GM12878 (cell line): ENCODE measurements around the gene ZNF668. TPM values are rescaled to one million over a fixed set of nuclear protein-coding genes. Genes with fewer than 3 reads are reported as not detected.

Experiments
- CHD2 ChIP-seq: IDR thresholded peaks from 2 replicates; pipeline ENCODE4 v1.6.1; 2011; ENCODE audit warnings: low read depth, low read length, improper control_type of control experiment, borderline replicate concordance
- CREB1 ChIP-seq: IDR thresholded peaks from 2 replicates; pipeline ENCODE4 v1.6.1; 2012; ENCODE audit warnings: low read depth, mild to moderate bottlenecking, inconsistent platforms
- CREM ChIP-seq: IDR thresholded peaks from 2 replicates; pipeline ENCODE4 v1.6.1; 2014; ENCODE audit warnings: antibody characterized with exemption, low read depth
- HDAC6 ChIP-seq: fragments of 200-600 bp; sonication (generic); IDR thresholded peaks from one replicate; pipeline ENCODE4 v1.8.0; 2017; ENCODE audit warnings: antibody characterized with exemption; ENCODE audit not compliant: unreplicated experiment
- KAT2A ChIP-seq: conservative IDR thresholded peaks from 2 replicates; pipeline ENCODE4 v1.6.1; 2011; ENCODE audit warnings: low read depth, low read length; ENCODE audit not compliant: control insufficient read depth
- NBN ChIP-seq: fragments of 450-650 bp; IDR thresholded peaks from 2 replicates; pipeline ENCODE4 v1.6.1; 2016
- POLR2A ChIP-seq: IDR thresholded peaks from 2 replicates; pipeline ENCODE4 v1.6.1; 2011; ENCODE audit warnings: low read depth, mild to moderate bottlenecking, low read length
- SIN3A ChIP-seq: IDR thresholded peaks from 2 replicates; pipeline ENCODE4 v1.6.1; 2012; ENCODE audit warnings: low read depth, low read length, improper control_type of control experiment
- ZNF384 ChIP-seq: IDR thresholded peaks from 2 replicates; pipeline ENCODE4 v1.6.1; 2012; ENCODE audit warnings: low read depth, mild to moderate bottlenecking, low read length, improper control_type of control experiment, borderline replicate concordance
- ZSCAN29 ChIP-seq: fragments of 450-650 bp; IDR thresholded peaks from 2 replicates; pipeline ENCODE4 v1.6.1; 2017; ENCODE audit warnings: mild to moderate bottlenecking, moderate library complexity
- polyA plus RNA-seq, 11 experiments: library from polyadenylated mRNA; depleted of rRNA in 4 of 11; unstranded in 6 of 11; stranded (reverse) in 5 of 11; fragments of >200 nt; fragmentation: Nextera tagmentation in 4 of 11; fragmentation: Illumina TruSeq in 1 of 11; extraction: Ambion mirVana in 4 of 11; extraction: Trizol in 1 of 11; gene quantifications; 1 replicate in 1 of 11; 2 replicates in 10 of 11; pipeline versions ENCODE4 v1.2.1 to v1.2.3, GENCODE V29; 2011 to 2016; ENCODE audit warnings: inconsistent platforms in 2 of 11, missing spikeins in 2 of 11, low read depth in 1 of 11
- total RNA-seq, 4 experiments: library from RNA; depleted of rRNA in 3 of 4; stranded (reverse); fragments of >200 nt in 3 of 4; fragmentation: Illumina TruSeq in 1 of 4; extraction: Trizol in 1 of 4; gene quantifications; 2 replicates each; pipeline versions ENCODE4 v1.2.1 to v1.2.3, GENCODE V29; 2013 to 2021
- TF ChIP-seq, protein P1 (sequence below): fragments of 450-650 bp; IDR thresholded peaks from 2 replicates; pipeline ENCODE4 v1.6.1; 2017; ENCODE audit warnings: mild to moderate bottlenecking
- TF ChIP-seq, protein P2 (sequence below): fragments of 450-650 bp; IDR thresholded peaks from 2 replicates; pipeline ENCODE4 v1.6.1; 2017; ENCODE audit warnings: mild to moderate bottlenecking, low read depth, inconsistent platforms; ENCODE audit not compliant: poor library complexity, severe bottlenecking

ZNF668 gene
- total and polyA plus RNA-seq, 10 of the 15 experiments (the other 5 are each of a cell fraction or from before 2014, with no cell fraction given), result 0.05 to 20.7 (median 10.0) TPM; not detected in 1

GRCh38 chr16:31072540-31073141 is 1.4 kb downstream of the ZNF668 start (continued):
- TF ChIP-seq ZNF384 (no peak), NBN (peak; percentile 47; the same call in 1 of the 2 replicates), CHD2 (no peak), HDAC6 (no peak), KAT2A (no peak), ZSCAN29 (no peak), POLR2A (0 out of 2 replicates have a peak, but pooled peaks have one; percentile 16), CREB1 (peak; percentile 32; the same call in 1 of the 2 replicates), CREM (peak; percentile 62), SIN3A (no peak)
- TF ChIP-seq, protein P1, sequence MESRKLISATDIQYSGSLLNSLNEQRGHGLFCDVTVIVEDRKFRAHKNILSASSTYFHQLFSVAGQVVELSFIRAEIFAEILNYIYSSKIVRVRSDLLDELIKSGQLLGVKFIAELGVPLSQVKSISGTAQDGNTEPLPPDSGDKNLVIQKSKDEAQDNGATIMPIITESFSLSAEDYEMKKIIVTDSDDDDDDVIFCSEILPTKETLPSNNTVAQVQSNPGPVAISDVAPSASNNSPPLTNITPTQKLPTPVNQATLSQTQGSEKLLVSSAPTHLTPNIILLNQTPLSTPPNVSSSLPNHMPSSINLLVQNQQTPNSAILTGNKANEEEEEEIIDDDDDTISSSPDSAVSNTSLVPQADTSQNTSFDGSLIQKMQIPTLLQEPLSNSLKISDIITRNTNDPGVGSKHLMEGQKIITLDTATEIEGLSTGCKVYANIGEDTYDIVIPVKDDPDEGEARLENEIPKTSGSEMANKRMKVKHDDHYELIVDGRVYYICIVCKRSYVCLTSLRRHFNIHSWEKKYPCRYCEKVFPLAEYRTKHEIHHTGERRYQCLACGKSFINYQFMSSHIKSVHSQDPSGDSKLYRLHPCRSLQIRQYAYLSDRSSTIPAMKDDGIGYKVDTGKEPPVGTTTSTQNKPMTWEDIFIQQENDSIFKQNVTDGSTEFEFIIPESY, result no peak
- TF ChIP-seq, protein P2, sequence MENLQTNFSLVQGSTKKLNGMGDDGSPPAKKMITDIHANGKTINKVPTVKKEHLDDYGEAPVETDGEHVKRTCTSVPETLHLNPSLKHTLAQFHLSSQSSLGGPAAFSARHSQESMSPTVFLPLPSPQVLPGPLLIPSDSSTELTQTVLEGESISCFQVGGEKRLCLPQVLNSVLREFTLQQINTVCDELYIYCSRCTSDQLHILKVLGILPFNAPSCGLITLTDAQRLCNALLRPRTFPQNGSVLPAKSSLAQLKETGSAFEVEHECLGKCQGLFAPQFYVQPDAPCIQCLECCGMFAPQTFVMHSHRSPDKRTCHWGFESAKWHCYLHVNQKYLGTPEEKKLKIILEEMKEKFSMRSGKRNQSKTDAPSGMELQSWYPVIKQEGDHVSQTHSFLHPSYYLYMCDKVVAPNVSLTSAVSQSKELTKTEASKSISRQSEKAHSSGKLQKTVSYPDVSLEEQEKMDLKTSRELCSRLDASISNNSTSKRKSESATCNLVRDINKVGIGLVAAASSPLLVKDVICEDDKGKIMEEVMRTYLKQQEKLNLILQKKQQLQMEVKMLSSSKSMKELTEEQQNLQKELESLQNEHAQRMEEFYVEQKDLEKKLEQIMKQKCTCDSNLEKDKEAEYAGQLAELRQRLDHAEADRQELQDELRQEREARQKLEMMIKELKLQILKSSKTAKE, result no peak
